ENCODE measurements around the gene CHSY3.

GRCh38 chr5:129906177-129906887, 2.1 kb downstream of the CHSY3 start:
- TF ChIP-seq CTCF (IDR thresholded peaks at IDR 0.05) = no peak
- TF ChIP-seq POLR2AphosphoS5 (IDR thresholded peaks at IDR 0.05; ENCODE audit: insufficient read depth in 1 of 2, low read depth in 1 of 2) = no peak
